OCI-M1 (cell line): ENCODE measurements around the gene CLEC18A.
"Not testable (repeated sequence)": the region's sequence is repeated elsewhere in the genome, so short reads cannot be mapped to it uniquely, and the experiment has no call there.

Source experiments
- DNase-seq: peaks from one replicate; lab custom pipeline; 2025; lab: John Stamatoyannopoulos, UW

The CLEC18A gene

DNA sequence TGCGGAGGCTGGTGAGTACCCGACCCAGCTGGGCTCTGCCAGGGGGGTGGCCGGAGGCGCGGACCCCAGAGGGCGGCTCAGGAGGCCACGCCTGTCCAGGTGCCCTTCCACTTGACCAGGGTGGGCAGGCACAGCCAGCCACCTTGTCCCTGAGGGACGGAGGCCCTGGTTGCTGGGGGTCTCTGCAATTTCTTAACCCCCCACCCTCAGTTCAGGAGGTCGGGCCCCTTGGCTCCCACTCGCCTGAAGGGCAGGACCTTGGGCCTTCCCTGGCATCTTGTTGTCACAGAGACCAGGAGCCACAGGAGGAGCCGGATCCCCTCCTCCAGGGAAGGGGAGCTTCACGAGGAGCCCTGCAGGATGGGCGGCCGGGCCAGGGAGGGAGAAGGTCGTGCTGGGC lies 982 bp downstream of the CLEC18A start:
- not testable (repeated sequence) for DNase-seq

DNA sequence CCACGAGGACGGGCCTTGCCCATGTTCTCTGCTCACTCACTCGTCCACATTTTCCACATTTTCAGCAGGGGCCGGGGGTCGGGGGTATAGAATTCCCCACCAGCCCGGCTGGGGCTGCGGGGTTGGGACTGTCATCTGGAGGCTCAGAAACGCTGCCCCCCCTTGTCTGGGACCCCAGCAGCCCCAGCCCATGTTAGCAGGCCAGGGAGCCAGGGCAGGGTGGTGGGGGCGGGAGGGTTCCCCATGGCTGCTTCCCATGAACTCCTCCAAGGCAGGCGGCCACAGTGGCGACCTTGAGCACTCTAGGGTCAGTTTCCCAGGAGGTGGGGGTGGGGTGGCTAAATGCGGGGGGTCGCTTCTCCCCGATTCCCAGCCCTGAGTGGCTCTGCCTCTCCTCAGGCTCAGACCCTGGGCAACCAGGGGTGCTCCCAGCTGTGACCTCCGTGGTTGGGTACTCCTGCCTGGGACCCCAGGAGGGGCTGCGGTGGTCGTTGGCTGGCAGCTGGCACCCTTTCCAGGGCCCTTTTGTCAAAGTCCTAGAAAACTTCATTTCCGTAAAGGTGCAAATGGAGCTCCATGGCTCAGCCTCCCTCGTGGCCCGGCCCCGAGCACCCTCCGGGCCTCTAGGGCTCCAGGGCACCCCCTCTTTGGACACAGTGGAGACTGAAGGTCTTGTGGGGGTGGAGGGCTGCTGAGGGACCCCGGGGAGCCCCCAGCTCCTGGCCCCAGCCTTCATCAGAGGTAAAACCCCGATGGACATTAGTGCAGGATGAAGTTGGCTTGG lies 1.6 kb downstream of the CLEC18A start:
- DNase-seq: not testable (repeated sequence)

DNA sequence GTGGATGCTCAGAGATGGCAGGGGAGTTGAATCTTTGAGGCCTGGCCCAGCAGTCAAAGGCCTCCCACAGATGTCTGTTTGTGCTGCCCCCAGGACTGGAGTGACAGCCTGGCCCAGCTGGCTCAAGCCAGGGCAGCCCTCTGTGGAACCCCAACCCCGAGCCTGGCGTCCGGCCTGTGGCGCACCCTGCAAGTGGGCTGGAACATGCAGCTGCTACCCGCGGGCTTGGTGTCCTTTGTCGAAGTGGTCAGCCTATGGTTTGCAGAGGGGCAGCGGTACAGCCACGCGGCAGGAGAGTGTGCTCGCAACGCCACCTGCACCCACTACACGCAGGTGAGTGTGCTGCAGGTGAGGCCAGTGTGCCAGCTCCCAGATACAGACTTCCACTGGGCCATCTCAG lies 3.1 kb downstream of the CLEC18A start:
- not testable (repeated sequence) for DNase-seq

DNA sequence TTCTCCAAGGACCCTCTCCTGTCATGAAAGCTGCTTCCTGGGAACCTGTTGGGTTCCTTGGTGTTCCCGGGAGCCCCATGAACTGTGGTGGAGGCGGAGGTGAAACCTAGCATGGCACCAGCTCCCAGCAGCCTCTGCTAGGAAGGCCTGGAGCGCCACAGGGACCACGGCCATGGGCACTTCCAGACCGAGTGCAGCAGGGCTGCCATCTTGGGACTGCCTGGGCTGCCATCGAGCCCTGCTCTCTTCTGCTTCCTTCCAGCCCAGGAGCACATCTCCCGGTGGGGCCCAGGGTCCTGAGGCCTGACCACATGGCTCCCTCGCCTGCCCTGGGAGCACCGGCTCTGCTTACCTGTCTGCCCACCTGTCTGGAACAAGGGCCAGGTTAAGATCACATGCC lies 12.2 kb downstream of the CLEC18A start:
- DNase-seq: not testable (repeated sequence)

- not testable (repeated sequence) for DNase-seq
Measured at GRCh38 chr16:69964960-69965660, 14.0 kb downstream of the CLEC18A start.

GRCh38 chr16:69965661-69966054 lies 14.5 kb downstream of the CLEC18A start:
- DNase-seq: not testable (repeated sequence)

- DNase-seq: not testable (repeated sequence)
Measured at GRCh38 chr16:69967688-69968087, 16.6 kb downstream of the CLEC18A start.

- DNase-seq: not testable (repeated sequence)
Measured at GRCh38 chr16:69968125-69968524, 17.0 kb downstream of the CLEC18A start.

- DNase-seq: not testable (repeated sequence)
Measured at GRCh38 chr16:69969657-69970056, 18.5 kb downstream of the CLEC18A start.

- not testable (repeated sequence) for DNase-seq
Measured at GRCh38 chr16:69972120-69972519, 21.0 kb downstream of the CLEC18A start.

- not testable (repeated sequence) for DNase-seq
Measured at GRCh38 chr16:69972935-69973334, 21.8 kb downstream of the CLEC18A start.

GRCh38 chr16:69985196-69985595 lies 34.1 kb downstream of the CLEC18A start:
- DNase-seq: peak; percentile 0

GRCh38 chr16:69997956-69998355 lies 46.8 kb downstream of the CLEC18A start:
- not testable (repeated sequence) for DNase-seq

DNA sequence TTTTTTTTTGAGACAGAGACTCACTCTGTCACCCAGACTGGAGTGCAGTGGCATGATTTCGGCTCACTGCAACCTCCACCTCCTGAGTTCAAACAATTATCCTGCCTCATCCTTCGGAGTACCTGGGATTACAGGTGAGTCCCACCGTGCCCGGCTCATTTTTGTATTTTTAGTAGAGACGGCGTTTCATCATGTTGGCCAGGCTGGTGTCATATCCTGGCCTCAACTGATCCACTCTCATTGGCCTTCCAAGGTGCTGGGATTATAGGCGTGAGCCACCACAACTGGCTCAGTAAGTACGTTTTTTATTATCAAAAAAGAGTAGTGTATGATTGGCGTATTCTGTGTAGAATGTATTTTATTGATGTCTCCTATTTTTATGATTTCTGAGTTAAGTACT lies 48.7 kb downstream of the CLEC18A start:
- DNase-seq: not testable (repeated sequence)

DNA sequence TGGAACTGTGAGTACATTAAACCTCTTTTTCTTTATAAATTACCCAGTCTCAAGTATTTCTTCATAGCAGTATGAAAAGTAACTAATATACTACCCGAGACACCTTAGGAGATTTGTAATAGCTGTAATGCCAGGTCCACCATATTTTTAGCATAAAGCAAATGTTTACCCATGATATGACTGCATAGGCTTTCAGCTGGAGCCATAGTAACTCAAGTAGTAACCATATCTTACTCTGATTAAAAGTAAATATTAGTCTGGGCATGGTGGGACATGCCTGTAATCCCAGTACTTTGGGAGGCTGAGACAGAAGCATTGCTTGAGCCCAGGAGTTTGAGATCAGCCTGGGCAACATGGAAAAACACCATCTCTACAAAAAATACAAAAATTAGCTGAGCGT lies 52.4 kb downstream of the CLEC18A start:
- not testable (repeated sequence) for DNase-seq

DNA sequence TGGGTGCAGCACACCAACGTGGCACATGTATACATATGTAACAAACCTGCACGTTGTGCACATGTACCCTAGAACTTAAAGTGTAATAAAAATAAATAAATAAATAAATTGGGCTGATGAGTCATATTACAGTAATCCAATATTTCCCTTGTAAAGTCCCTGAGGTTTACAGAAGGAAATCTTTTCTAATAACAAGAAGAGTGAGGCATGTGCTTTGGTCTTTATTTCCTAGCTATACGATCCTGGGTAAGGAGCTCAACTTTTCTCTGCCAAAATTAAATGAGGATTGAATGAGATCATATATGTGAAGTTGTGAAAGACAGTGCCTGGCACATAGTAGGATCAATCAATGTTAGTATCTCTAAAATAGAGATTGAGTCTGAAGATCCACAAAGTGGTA lies 57.5 kb downstream of the CLEC18A start:
- not testable (repeated sequence) for DNase-seq

DNA sequence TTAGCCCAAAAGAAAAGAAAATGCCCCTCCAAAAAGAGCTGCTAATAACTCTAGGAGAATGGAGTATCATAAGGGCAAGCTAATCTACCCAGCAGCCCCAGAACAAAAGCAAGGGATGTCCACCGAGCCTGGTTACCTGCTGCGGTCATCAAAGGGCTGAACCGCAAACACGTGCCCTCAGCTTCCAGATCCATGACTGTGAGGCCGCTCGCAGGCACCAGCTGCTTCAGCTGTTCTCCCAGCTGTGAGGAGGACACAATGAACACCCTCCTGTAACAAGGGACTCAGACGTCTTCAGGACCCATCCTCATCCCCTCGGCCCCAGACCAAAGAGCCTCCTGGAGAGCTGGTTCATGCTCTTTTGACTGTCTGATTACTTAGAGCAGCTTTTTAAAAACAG lies 59.5 kb downstream of the CLEC18A start:
- not testable (repeated sequence) for DNase-seq

DNA sequence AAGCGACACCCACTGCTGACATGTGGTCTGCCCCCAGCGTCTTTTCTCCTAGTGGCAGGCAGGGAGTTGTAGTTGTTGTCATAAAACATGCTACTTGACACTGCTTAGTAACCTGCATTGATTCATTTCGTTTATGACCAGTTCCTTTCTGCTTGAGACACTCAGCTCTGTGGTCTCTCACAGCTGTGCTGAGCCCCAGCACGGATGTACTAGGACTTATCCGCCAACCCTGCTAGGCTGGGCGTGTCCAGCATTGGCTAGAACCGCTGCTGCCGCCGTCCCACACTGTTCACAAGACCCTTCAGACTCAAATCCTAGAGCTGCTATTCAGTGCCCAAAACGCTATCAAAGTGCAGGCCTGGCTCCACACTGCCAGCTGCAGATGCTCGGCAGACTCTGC lies 60.0 kb downstream of the CLEC18A start:
- DNase-seq: not testable (repeated sequence)

DNA sequence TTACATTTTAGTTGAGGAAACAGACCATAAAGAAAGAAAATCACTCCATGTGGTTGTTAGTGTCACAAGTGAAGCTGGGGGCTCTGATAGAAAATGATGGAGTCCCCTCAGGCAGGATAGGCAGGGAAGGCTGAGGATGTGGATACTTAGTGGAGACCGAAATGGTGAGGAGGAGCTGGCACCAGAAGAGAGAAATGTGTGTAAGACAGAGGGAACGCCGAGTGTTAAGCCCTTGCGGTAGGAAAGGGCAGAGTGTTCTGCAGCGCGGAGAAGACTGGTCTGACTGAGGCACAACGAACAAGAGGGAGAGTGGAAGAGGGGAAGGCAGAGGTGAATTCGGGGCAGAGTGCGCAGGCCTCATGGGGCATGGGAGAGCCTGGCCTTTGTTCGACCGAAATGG lies 61.2 kb downstream of the CLEC18A start:
- not testable (repeated sequence) for DNase-seq

DNA sequence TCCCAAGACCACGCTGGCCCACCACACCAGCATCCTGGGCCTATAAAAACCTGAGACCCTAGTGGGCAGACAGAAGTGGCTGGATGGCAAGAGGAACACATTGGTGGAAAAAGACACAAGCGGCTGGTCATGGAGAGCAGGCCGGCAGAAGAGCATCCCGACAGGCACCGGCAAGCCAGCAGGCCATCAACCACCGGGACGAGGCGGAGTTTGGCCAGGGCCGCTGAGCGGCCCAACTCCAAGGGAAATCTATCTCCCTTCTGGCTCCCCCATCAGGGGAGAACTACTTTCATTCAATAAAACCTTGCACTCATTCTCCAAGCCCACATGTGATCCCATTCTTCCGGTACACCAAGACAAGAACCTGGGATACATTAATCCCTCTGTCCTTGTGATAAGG lies 61.8 kb downstream of the CLEC18A start:
- DNase-seq: not testable (repeated sequence)
